ENCODE data around the gene GRK3.

DNA sequence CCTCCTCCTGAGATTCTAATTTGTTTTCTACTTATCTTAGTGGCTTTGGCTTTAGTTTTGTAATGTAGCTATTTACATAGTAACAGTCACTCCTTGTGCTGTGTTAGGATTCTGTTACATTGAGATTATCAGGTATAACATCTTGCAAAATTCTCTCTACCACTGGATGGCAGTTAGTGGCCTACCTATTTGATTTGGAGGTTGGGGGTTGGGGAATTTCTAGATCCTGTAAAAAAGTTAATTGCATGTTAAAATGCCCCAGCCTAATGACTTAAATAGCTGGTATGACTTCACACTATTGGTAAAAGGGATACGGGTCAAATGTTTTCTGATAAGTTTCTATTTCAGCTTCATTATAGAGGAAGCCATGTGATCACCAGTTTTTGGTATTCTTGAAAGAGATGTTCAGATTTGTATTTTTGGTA, 2.8 kb downstream of the GRK3 start:
- TF ChIP-seq, protein P1, sequence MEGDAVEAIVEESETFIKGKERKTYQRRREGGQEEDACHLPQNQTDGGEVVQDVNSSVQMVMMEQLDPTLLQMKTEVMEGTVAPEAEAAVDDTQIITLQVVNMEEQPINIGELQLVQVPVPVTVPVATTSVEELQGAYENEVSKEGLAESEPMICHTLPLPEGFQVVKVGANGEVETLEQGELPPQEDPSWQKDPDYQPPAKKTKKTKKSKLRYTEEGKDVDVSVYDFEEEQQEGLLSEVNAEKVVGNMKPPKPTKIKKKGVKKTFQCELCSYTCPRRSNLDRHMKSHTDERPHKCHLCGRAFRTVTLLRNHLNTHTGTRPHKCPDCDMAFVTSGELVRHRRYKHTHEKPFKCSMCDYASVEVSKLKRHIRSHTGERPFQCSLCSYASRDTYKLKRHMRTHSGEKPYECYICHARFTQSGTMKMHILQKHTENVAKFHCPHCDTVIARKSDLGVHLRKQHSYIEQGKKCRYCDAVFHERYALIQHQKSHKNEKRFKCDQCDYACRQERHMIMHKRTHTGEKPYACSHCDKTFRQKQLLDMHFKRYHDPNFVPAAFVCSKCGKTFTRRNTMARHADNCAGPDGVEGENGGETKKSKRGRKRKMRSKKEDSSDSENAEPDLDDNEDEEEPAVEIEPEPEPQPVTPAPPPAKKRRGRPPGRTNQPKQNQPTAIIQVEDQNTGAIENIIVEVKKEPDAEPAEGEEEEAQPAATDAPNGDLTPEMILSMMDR (IDR thresholded peaks at IDR 0.05; ENCODE audit: low read depth, low read length, poor library complexity, severe bottlenecking) = no peak
- no peak for TF ChIP-seq EZH2phosphoT487 (IDR thresholded peaks at IDR 0.05; ENCODE audit: borderline replicate concordance, low read length)

All from DOHH2 (cell line).